OCI-LY7 (cell line): ENCODE data around the gene JAZF1. TPM values are rescaled to one million over a fixed set of nuclear protein-coding genes. Genes with fewer than 3 reads are reported as not detected.
A peak's percentile ranks its signal among the peaks of the same experiment; 100 is the strongest.

Experiments
- BruUV-seq: library from RNA; stranded (reverse); fragments of 400-500 nt; replicated peaks from 2 replicates; lab custom pipeline; 2021; lab: Mats Ljungman, UMichigan
- CTCF ChIA-PET: fragments of 300-600 bp; sonication (Branson Sonifier 250); formaldehyde crosslinking; loops from one replicate; lab custom pipeline; 2022; ENCODE audit warnings: antibody characterized with exemption; ENCODE audit not compliant: unreplicated experiment; lab: Charles Lee
- POLR2A ChIA-PET: fragments of 300-600 bp; sonication (Branson Sonifier 250); formaldehyde crosslinking; loops from one replicate; lab custom pipeline; 2022; ENCODE audit warnings: antibody characterized with exemption; lab: Charles Lee
- DNase-seq: peaks from one replicate; pipeline ENCODE4 v3.0.0-alpha.2; 2015; ENCODE audit warnings: low spot score
- H2AFZ ChIP-seq: fragments of 200-600 bp; sonication (generic), shearing (Covaris generic); 2 replicates; pipeline ENCODE4 v1.6.1; 2014; ENCODE audit warnings: mild to moderate bottlenecking, antibody characterized with exemption, low read length, moderate library complexity
- H3K27ac ChIP-seq: fragments of 200-600 bp; sonication (generic); 2 replicates; pipeline ENCODE4 v1.5.1; 2014; ENCODE audit warnings: mixed run types, low read depth, mild to moderate bottlenecking, moderate library complexity, low read length, inconsistent platforms; ENCODE audit not compliant: poor library complexity, severe bottlenecking
- H3K36me3 ChIP-seq: fragments of 200-600 bp; sonication (generic); 2 replicates; pipeline ENCODE4 v1.6.1; 2014; ENCODE audit warnings: mild to moderate bottlenecking, antibody characterized with exemption, low read length, moderate library complexity, mixed read lengths; ENCODE audit not compliant: insufficient read depth
- H3K4me1 ChIP-seq: fragments of 200-600 bp; sonication (generic); 2 replicates; pipeline ENCODE4 v1.5.1; 2014; ENCODE audit warnings: mild to moderate bottlenecking, low read length; ENCODE audit not compliant: insufficient read depth, poor library complexity, severe bottlenecking
- H3K4me2 ChIP-seq: fragments of 200-600 bp; sonication (generic); 2 replicates; pipeline ENCODE4 v1.6.1; 2014; ENCODE audit warnings: mild to moderate bottlenecking, low read length
- H3K4me3 ChIP-seq: fragments of 200-600 bp; sonication (generic); 2 replicates; pipeline ENCODE4 v1.5.1; 2014; ENCODE audit warnings: mild to moderate bottlenecking, low read depth, low read length; ENCODE audit not compliant: poor library complexity, severe bottlenecking
- H3K79me2 ChIP-seq: fragments of 200-600 bp; sonication (generic); 2 replicates; pipeline ENCODE4 v1.6.1; 2016; ENCODE audit warnings: low read depth, mild to moderate bottlenecking, low read length, moderate library complexity, mixed read lengths; ENCODE audit not compliant: insufficient read depth
- H3K9me2 ChIP-seq: fragments of 200-600 bp; sonication (generic); 2 replicates; pipeline ENCODE4 v1.6.1; 2016; ENCODE audit warnings: mild to moderate bottlenecking, low read length, mixed read lengths; ENCODE audit not compliant: insufficient read depth
- H3K9me3 ChIP-seq: fragments of 200-600 bp; sonication (generic); 2 replicates; pipeline ENCODE4 v1.6.1; 2014; ENCODE audit warnings: mild to moderate bottlenecking, mixed run types, low read length, mixed read lengths
- H4K20me1 ChIP-seq: fragments of 200-600 bp; sonication (generic); 2 replicates; pipeline ENCODE4 v1.6.1; 2014; ENCODE audit warnings: mild to moderate bottlenecking, antibody characterized with exemption, low read length, moderate library complexity, mixed read lengths; ENCODE audit not compliant: insufficient read depth
- EZH2phosphoT487 ChIP-seq: fragments of 200-600 bp; sonication (generic); IDR thresholded peaks from 2 replicates; pipeline ENCODE4 v1.6.1; 2018; ENCODE audit warnings: low read depth, borderline replicate concordance, mild to moderate bottlenecking, mixed run types, antibody characterized with exemption, low read length, moderate library complexity, mixed read lengths
- intact Hi-C: fragments of 100-400 bp; cut with micrococcal nuclease; formaldehyde crosslinking; loops from one replicate; pipeline ENCODE4 v1.10.0; 2022; ENCODE audit not compliant: unreplicated experiment
- total RNA-seq, 2 experiments: library from RNA; depleted of rRNA in 1 of 2; stranded (reverse); fragments of >200 nt in 1 of 2; shearing (Covaris generic) in 1 of 2; gene quantifications; 2 replicates each; pipeline ENCODE4 v1.2.3, GENCODE V29; 2014 to 2022
- TF ChIP-seq, protein P1 (sequence below): fragments of 200-600 bp; sonication (generic); conservative IDR thresholded peaks from 2 replicates; pipeline ENCODE4 v1.5.1; 2014; ENCODE audit warnings: mild to moderate bottlenecking, antibody characterized with exemption, low read length, moderate library complexity, mixed read lengths

The JAZF1 gene
- total RNA-seq, 2 experiments from 2014 or later = 6.3 to 25.0 TPM

DNA sequence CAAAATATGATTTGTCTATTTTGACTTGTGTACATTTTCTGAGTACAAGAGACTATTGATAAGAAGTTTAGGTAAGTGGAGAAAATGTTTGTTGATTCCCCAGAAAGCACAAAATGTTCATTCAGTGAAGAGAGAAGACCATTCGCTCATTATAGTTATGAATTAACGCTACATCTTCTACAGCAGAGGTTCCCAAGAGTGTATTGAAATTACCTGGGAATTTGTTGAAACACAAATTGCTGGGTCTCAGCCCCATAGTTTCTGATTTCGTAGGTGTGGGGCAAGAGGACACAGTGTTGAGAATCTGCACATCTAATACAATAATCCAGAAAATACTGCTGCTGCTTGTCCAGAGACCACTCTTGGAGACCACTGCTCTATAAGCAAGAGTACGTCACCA lies 24.2 kb downstream of the JAZF1 start:
- peak overlapping the region; percentile 77 for H3K4me2 ChIP-seq
- no peak overlapping the region for H2AFZ ChIP-seq
- no peaks in the 10 kb centered on the region for H3K9me2 ChIP-seq
- TF ChIP-seq, protein P1, sequence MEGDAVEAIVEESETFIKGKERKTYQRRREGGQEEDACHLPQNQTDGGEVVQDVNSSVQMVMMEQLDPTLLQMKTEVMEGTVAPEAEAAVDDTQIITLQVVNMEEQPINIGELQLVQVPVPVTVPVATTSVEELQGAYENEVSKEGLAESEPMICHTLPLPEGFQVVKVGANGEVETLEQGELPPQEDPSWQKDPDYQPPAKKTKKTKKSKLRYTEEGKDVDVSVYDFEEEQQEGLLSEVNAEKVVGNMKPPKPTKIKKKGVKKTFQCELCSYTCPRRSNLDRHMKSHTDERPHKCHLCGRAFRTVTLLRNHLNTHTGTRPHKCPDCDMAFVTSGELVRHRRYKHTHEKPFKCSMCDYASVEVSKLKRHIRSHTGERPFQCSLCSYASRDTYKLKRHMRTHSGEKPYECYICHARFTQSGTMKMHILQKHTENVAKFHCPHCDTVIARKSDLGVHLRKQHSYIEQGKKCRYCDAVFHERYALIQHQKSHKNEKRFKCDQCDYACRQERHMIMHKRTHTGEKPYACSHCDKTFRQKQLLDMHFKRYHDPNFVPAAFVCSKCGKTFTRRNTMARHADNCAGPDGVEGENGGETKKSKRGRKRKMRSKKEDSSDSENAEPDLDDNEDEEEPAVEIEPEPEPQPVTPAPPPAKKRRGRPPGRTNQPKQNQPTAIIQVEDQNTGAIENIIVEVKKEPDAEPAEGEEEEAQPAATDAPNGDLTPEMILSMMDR = no peak
- no peak for TF ChIP-seq EZH2phosphoT487
- intact Hi-C loops = loop anchor here (5.0 kb wide), 1 partner anchor 416 kb away; no protein-coding TSS in a partner anchor
- H3K79me2 ChIP-seq = peaks cover 89% of the 10 kb centered on the region
- peak overlapping the region; percentile 55 for H3K4me3 ChIP-seq
- peaks cover 99% of the 10 kb centered on the region for H3K4me1 ChIP-seq
- BruUV-seq = no TSS peak
- no peaks in the 10 kb centered on the region for H4K20me1 ChIP-seq
- ChIA-PET POLR2A (interaction anchor here (1.4 kb wide), 1 partner anchor 11 kb away, joined by 5 read pairs; no protein-coding TSS in a partner anchor), CTCF (no interaction called here)
- H3K36me3 ChIP-seq = peaks cover 6% of the 10 kb centered on the region; the same call in 1 of the 2 replicates
- H3K9me3 ChIP-seq = no peaks in the 10 kb centered on the region; the same call in 1 of the 2 replicates
- H3K27ac ChIP-seq = peak overlapping the region; percentile 97
- no peak for DNase-seq

DNA sequence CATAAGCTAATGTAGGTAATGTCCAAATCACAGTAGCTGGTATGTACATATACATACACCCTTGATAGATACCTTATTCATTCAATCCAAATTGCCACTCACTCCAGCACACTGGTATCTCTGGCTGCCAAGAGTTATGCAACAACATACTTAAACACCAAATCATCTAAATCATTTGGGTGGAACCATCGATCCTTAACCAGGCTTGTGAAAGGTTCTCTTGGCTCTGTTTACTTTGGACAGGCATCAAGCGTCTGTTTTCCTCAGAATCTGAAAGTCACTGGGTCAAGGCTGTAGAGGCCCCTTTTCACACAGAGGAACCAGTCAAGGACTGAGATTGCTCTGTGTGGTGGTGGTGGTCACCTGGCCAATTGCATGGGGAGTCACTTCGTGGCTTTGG lies 24.6 kb downstream of the JAZF1 start:
- peaks cover 99% of the 10 kb centered on the region for H3K4me1 ChIP-seq
- no peaks in the 10 kb centered on the region; the same call in 1 of the 2 replicates for H3K9me3 ChIP-seq
- ChIA-PET CTCF (no interaction called here), POLR2A (interaction anchor here (1.5 kb wide), 1 partner anchor 14 kb away, joined by 3 read pairs; no protein-coding TSS in a partner anchor)
- peaks cover 86% of the 10 kb centered on the region for H3K79me2 ChIP-seq
- peak overlapping the region; percentile 97 for H3K27ac ChIP-seq
- no peak for TF ChIP-seq EZH2phosphoT487
- TF ChIP-seq, protein P1 = no peak
- BruUV-seq = no TSS peak
- peaks cover 6% of the 10 kb centered on the region; the same call in 1 of the 2 replicates for H3K36me3 ChIP-seq
- H2AFZ ChIP-seq = no peak overlapping the region
- peak overlapping the region; percentile 55 for H3K4me3 ChIP-seq
- intact Hi-C loops = loop anchor here (1.0 to 5.0 kb wide), 2 partner anchors 26 to 416 kb away; no protein-coding TSS in a partner anchor
- H4K20me1 ChIP-seq = no peaks in the 10 kb centered on the region
- H3K4me2 ChIP-seq = peak overlapping the region; percentile 77
- DNase-seq = no peak
- no peaks in the 10 kb centered on the region for H3K9me2 ChIP-seq
